Spleen (tissue), 7 donors: ENCODE results near the gene WDR54.

ENCODE experiments used
- POLR2A ChIP-seq, 3 donors: fragments of 450-650 bp; IDR thresholded peaks; one replicate each; pipeline ENCODE4 v1.5.1; 2017; ENCODE audit warnings: antibody characterized with exemption in 3 of 3, mild to moderate bottlenecking in 1 of 3
- POLR2AphosphoS5 ChIP-seq, 3 donors: sonication (generic); formaldehyde crosslinking; IDR thresholded peaks; one replicate each; pipeline ENCODE4 v1.5.1; 2017; ENCODE audit warnings: antibody characterized with exemption in 3 of 3
- TF ChIP-seq, protein P1 (sequence below), 11 experiments: fragments of 200-600 bp in 7 of 11; fragments of 450-650 bp in 4 of 11; sonication (generic) in 4 of 11; IDR thresholded peaks in 8 of 11; conservative IDR thresholded peaks in 3 of 11; 1 replicate in 7 of 11; 2 replicates in 4 of 11; pipeline versions ENCODE4 v1.4.0 to v1.8.0; 2016 to 2021; ENCODE audit warnings: antibody characterized with exemption in 11 of 11, inconsistent platforms in 4 of 11, mild to moderate bottlenecking in 1 of 11
- donor health status: DM: no; HTN: no; CAD: no; lungs with moderate emphysema.
- donor health status: DM: no; HTN: no; CAD: no.
- donor health status: DM: no; HTN: no; CAD: no.

DNA sequence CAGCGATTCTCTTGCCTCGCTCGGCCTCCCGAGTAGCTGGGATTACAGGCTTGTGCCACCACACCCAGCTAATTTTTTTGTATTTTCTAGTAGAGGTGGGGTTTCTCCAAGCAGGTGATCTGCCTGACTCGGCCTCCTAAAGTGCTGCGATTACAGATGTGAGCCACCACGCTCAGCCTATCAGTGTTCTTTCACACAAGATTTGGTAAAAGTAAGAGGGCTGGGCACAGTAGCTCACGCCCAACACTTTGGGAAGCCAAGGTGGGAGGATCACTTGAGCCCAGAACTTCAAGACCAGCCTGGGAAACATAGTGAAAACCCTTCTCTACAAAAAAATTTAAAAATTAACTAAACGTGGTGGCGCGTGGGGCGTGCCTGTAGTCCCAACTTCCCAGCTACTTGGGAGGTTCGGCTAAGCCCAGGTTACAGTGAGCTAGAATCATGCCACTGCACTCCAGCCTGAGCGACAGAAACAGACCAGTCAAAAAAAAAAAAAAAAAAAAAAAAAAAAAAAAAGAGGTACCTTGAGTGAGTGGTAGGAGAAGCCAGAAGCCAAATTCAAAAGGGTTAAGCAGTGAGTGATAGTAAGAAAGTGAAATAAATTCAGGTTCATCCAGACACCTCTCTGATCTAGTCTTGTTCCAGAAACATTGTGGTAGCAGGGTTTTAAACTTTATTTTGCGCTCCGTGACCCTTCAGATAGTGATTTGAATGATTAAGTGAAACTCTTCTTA, 50.0 kb downstream of the WDR54 start:
- TF ChIP-seq, protein P1, sequence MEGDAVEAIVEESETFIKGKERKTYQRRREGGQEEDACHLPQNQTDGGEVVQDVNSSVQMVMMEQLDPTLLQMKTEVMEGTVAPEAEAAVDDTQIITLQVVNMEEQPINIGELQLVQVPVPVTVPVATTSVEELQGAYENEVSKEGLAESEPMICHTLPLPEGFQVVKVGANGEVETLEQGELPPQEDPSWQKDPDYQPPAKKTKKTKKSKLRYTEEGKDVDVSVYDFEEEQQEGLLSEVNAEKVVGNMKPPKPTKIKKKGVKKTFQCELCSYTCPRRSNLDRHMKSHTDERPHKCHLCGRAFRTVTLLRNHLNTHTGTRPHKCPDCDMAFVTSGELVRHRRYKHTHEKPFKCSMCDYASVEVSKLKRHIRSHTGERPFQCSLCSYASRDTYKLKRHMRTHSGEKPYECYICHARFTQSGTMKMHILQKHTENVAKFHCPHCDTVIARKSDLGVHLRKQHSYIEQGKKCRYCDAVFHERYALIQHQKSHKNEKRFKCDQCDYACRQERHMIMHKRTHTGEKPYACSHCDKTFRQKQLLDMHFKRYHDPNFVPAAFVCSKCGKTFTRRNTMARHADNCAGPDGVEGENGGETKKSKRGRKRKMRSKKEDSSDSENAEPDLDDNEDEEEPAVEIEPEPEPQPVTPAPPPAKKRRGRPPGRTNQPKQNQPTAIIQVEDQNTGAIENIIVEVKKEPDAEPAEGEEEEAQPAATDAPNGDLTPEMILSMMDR (IDR thresholded peaks at IDR 0.05 in 8 of 11, conservative IDR thresholded peaks at IDR 0.05 in 3 of 11): no peak
- TF ChIP-seq POLR2A (IDR thresholded peaks at IDR 0.05) (no peak), POLR2AphosphoS5 (IDR thresholded peaks at IDR 0.05) (no peak)
